DND-41 (cell line): ENCODE data around the gene RUNX3.
"Not testable (repeated sequence)": the region's sequence is repeated elsewhere in the genome, so short reads cannot be mapped to it uniquely, and the experiment has no call there.

ENCODE experiments used
- ATAC-seq: fragments of 200-7000 bp; cut with Tn5 transposase; 3 replicates; pipeline ENCODE4 v1.9.1; 2021; ENCODE audit warnings: low read depth; ENCODE audit not compliant: insufficient read depth
- DNase-seq: peaks from one replicate; pipeline ENCODE4 v3.0.0-alpha.2; 2020
- H2AFZ ChIP-seq: 2 replicates; pipeline ENCODE4 v1.6.0; 2012; ENCODE audit warnings: low read depth, low read length
- H3K27ac ChIP-seq: 2 replicates; pipeline ENCODE4 v1.5.1; 2012; ENCODE audit warnings: low read length, inconsistent platforms
- H3K27me3 ChIP-seq: fragments of 200-600 bp; sonication (generic); 2 replicates; pipeline ENCODE4 v1.6.0; 2012; ENCODE audit warnings: low read length, mild to moderate bottlenecking, inconsistent platforms; ENCODE audit not compliant: insufficient read depth, poor library complexity
- H3K36me3 ChIP-seq: 2 replicates; pipeline ENCODE4 v1.5.1; 2012; ENCODE audit warnings: low read length, inconsistent platforms; ENCODE audit not compliant: insufficient read depth
- H3K4me1 ChIP-seq: 2 replicates; pipeline ENCODE4 v1.5.1; 2012; ENCODE audit warnings: mild to moderate bottlenecking, low read length; ENCODE audit not compliant: insufficient read depth
- H3K4me2 ChIP-seq: 2 replicates; pipeline ENCODE4 v1.6.0; 2012; ENCODE audit warnings: mild to moderate bottlenecking, moderate library complexity, low read length, inconsistent platforms; ENCODE audit not compliant: insufficient read depth
- H3K4me3 ChIP-seq, 2 experiments: fragments of 200-600 bp in 1 of 2; shearing (Covaris generic) in 1 of 2; 2 replicates each; pipeline ENCODE4 v1.5.1; 2012 to 2016; ENCODE audit warnings: inconsistent platforms in 2 of 2, low read length in 2 of 2, mild to moderate bottlenecking in 2 of 2, low read depth in 1 of 2, moderate library complexity in 1 of 2
- H3K79me2 ChIP-seq: 2 replicates; pipeline ENCODE4 v1.6.0; 2012; ENCODE audit warnings: low read length, inconsistent platforms; ENCODE audit not compliant: insufficient read depth
- H3K9ac ChIP-seq: 2 replicates; pipeline ENCODE4 v1.6.0; 2012; ENCODE audit warnings: low read depth, mild to moderate bottlenecking, inconsistent platforms, low read length, moderate library complexity
- H3K9me3 ChIP-seq: 2 replicates; pipeline ENCODE4 v1.5.1; 2012; ENCODE audit warnings: low read length, moderate library complexity, mild to moderate bottlenecking, inconsistent platforms; ENCODE audit not compliant: insufficient read depth, severe bottlenecking
- H4K20me1 ChIP-seq: 2 replicates; pipeline ENCODE4 v1.6.0; 2012; ENCODE audit warnings: low read length; ENCODE audit not compliant: insufficient read depth
- CTCF ChIP-seq: IDR thresholded peaks from 2 replicates; pipeline ENCODE4 v1.5.1; 2012; ENCODE audit warnings: borderline replicate concordance, low read length, moderate library complexity, mild to moderate bottlenecking; ENCODE audit not compliant: poor library complexity, severe bottlenecking; ENCODE audit errors: extremely low read depth
- EZH2 ChIP-seq: IDR thresholded peaks from 3 replicates; pipeline ENCODE4 v1.6.1; 2012; ENCODE audit warnings: borderline replicate concordance, low read depth, mild to moderate bottlenecking, moderate library complexity, low read length, inconsistent platforms; ENCODE audit not compliant: severe bottlenecking

RUNX3 gene

GRCh38 chr1:24908591-24909259 is 21.4 kb downstream of the RUNX3 start:
- Histone ChIP-seq H3K4me3 (no peak overlapping the region), H3K27me3 (no peaks in the 10 kb centered on the region), H3K4me2 (no peak overlapping the region), H3K9me3 (no peaks in the 10 kb centered on the region), H4K20me1 (peaks cover 24% of the 10 kb centered on the region), H3K4me1 (no peaks in the 10 kb centered on the region), H3K9ac (no peak overlapping the region), H3K27ac (no peak overlapping the region), H2AFZ (no peak overlapping the region), H3K36me3 (peaks cover 17% of the 10 kb centered on the region), H3K79me2 (no peaks in the 10 kb centered on the region)
- ATAC-seq (no peak), DNase-seq (no peak)
- TF ChIP-seq EZH2: no peak
- TF ChIP-seq CTCF: no peak

- not testable (repeated sequence) for H3K4me3 ChIP-seq, H3K9ac ChIP-seq, ATAC-seq, DNase-seq, H3K27me3 ChIP-seq, H3K4me2 ChIP-seq, H3K4me1 ChIP-seq, H3K27ac ChIP-seq, H3K9me3 ChIP-seq, H2AFZ ChIP-seq, H3K79me2 ChIP-seq
- Histone ChIP-seq H3K36me3 (peaks cover 20% of the 10 kb centered on the region), H4K20me1 (peaks cover 31% of the 10 kb centered on the region)
Observed at GRCh38 chr1:24907587-24908294, 22.3 kb downstream of the RUNX3 start.

GRCh38 chr1:24906760-24907490 is 23.2 kb downstream of the RUNX3 start:
- H3K4me3 ChIP-seq: no peak overlapping the region
- no peaks in the 10 kb centered on the region for H3K4me1 ChIP-seq
- no peak for TF ChIP-seq CTCF
- no peak for TF ChIP-seq EZH2
- peaks cover 28% of the 10 kb centered on the region for H4K20me1 ChIP-seq
- peaks cover 24% of the 10 kb centered on the region for H3K36me3 ChIP-seq
- no peak for DNase-seq
- no peak for ATAC-seq
- H3K27ac ChIP-seq: no peak overlapping the region
- no peaks in the 10 kb centered on the region for H3K9me3 ChIP-seq
- no peak overlapping the region for H3K4me2 ChIP-seq
- H3K79me2 ChIP-seq: no peaks in the 10 kb centered on the region
- no peak overlapping the region for H3K9ac ChIP-seq
- no peak overlapping the region for H2AFZ ChIP-seq
- H3K27me3 ChIP-seq: no peaks in the 10 kb centered on the region

GRCh38 chr1:24905979-24906720 is 23.9 kb downstream of the RUNX3 start:
- Histone ChIP-seq H3K36me3 (peaks cover 25% of the 10 kb centered on the region), H4K20me1 (peaks cover 27% of the 10 kb centered on the region), H3K9me3 (no peaks in the 10 kb centered on the region), H3K27me3 (no peaks in the 10 kb centered on the region), H3K4me2 (no peak overlapping the region), H3K27ac (no peak overlapping the region), H3K4me1 (no peaks in the 10 kb centered on the region), H2AFZ (no peak overlapping the region), H3K79me2 (no peaks in the 10 kb centered on the region), H3K4me3 (no peak overlapping the region), H3K9ac (no peak overlapping the region)
- DNase-seq (no peak), ATAC-seq (no peak)
- TF ChIP-seq CTCF (no peak), EZH2 (no peak)
